DND-41 (cell line): ENCODE measurements around the gene WDFY4.

Experiments used
- ATAC-seq: fragments of 200-7000 bp; cut with Tn5 transposase; 3 replicates; pipeline ENCODE4 v1.9.1; 2021; ENCODE audit warnings: low read depth; ENCODE audit not compliant: insufficient read depth
- DNase-seq: peaks from one replicate; pipeline ENCODE4 v3.0.0-alpha.2; 2020
- H2AFZ ChIP-seq: 2 replicates; pipeline ENCODE4 v1.6.0; 2012; ENCODE audit warnings: low read depth, low read length
- H3K27ac ChIP-seq: 2 replicates; pipeline ENCODE4 v1.5.1; 2012; ENCODE audit warnings: low read length, inconsistent platforms
- H3K27me3 ChIP-seq: fragments of 200-600 bp; sonication (generic); 2 replicates; pipeline ENCODE4 v1.6.0; 2012; ENCODE audit warnings: low read length, mild to moderate bottlenecking, inconsistent platforms; ENCODE audit not compliant: insufficient read depth, poor library complexity
- H3K36me3 ChIP-seq: 2 replicates; pipeline ENCODE4 v1.5.1; 2012; ENCODE audit warnings: low read length, inconsistent platforms; ENCODE audit not compliant: insufficient read depth
- H3K4me1 ChIP-seq: 2 replicates; pipeline ENCODE4 v1.5.1; 2012; ENCODE audit warnings: mild to moderate bottlenecking, low read length; ENCODE audit not compliant: insufficient read depth
- H3K4me2 ChIP-seq: 2 replicates; pipeline ENCODE4 v1.6.0; 2012; ENCODE audit warnings: mild to moderate bottlenecking, moderate library complexity, low read length, inconsistent platforms; ENCODE audit not compliant: insufficient read depth
- H3K4me3 ChIP-seq, 2 experiments: fragments of 200-600 bp in 1 of 2; shearing (Covaris generic) in 1 of 2; 2 replicates each; pipeline ENCODE4 v1.5.1; 2012 to 2016; ENCODE audit warnings: inconsistent platforms in 2 of 2, low read length in 2 of 2, mild to moderate bottlenecking in 2 of 2, low read depth in 1 of 2, moderate library complexity in 1 of 2
- H3K79me2 ChIP-seq: 2 replicates; pipeline ENCODE4 v1.6.0; 2012; ENCODE audit warnings: low read length, inconsistent platforms; ENCODE audit not compliant: insufficient read depth
- H3K9ac ChIP-seq: 2 replicates; pipeline ENCODE4 v1.6.0; 2012; ENCODE audit warnings: low read depth, mild to moderate bottlenecking, inconsistent platforms, low read length, moderate library complexity
- H3K9me3 ChIP-seq: 2 replicates; pipeline ENCODE4 v1.5.1; 2012; ENCODE audit warnings: low read length, moderate library complexity, mild to moderate bottlenecking, inconsistent platforms; ENCODE audit not compliant: insufficient read depth, severe bottlenecking
- H4K20me1 ChIP-seq: 2 replicates; pipeline ENCODE4 v1.6.0; 2012; ENCODE audit warnings: low read length; ENCODE audit not compliant: insufficient read depth
- CTCF ChIP-seq: IDR thresholded peaks from 2 replicates; pipeline ENCODE4 v1.5.1; 2012; ENCODE audit warnings: borderline replicate concordance, low read length, moderate library complexity, mild to moderate bottlenecking; ENCODE audit not compliant: poor library complexity, severe bottlenecking; ENCODE audit errors: extremely low read depth
- EZH2 ChIP-seq: IDR thresholded peaks from 3 replicates; pipeline ENCODE4 v1.6.1; 2012; ENCODE audit warnings: borderline replicate concordance, low read depth, mild to moderate bottlenecking, moderate library complexity, low read length, inconsistent platforms; ENCODE audit not compliant: severe bottlenecking

The WDFY4 gene

GRCh38 chr10:48692748-48693147, 8.1 kb downstream of the WDFY4 start:
- Histone ChIP-seq H3K4me1 (no peaks in the 10 kb centered on the region), H3K79me2 (no peaks in the 10 kb centered on the region)
- TF ChIP-seq CTCF (no peak), EZH2 (no peak)

DNA sequence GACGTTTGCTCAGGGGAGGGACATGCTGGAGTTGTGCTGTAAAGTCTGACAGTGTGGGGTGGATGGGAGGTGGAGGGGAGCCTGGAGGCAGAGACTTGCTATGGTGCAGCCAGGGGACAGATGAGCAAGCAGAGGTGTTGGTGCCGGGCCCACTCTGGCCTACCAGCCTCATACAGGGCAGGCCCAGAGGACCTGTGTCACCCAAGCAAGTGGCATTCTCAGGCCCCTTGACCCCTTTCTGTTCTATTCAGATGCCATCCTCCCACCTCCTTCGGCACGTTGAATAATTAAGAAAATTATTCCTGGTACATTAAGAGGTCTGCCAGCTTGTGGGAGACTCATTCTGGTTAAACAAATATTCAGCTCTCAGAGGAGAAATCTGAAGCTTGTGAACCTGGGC, 8.5 kb downstream of the WDFY4 start:
- Histone ChIP-seq H3K4me1 (no peaks in the 10 kb centered on the region), H3K9me3 (no peaks in the 10 kb centered on the region), H3K79me2 (no peaks in the 10 kb centered on the region), H4K20me1 (no peaks in the 10 kb centered on the region), H3K36me3 (no peaks in the 10 kb centered on the region), H3K9ac (no peak overlapping the region), H3K4me3 (no peak overlapping the region), H3K27ac (no peak overlapping the region), H2AFZ (no peak overlapping the region), H3K4me2 (no peak overlapping the region), H3K27me3 (peaks cover 3% of the 10 kb centered on the region)
- no peak for ATAC-seq
- DNase-seq, result no peak
- TF ChIP-seq CTCF (no peak), EZH2 (no peak)

More at GRCh38 chr10:48692748-48693147, 8.1 kb downstream of the WDFY4 start:
- H3K9ac ChIP-seq, result no peak overlapping the region
- no peaks in the 10 kb centered on the region for H3K9me3 ChIP-seq
- H3K27me3 ChIP-seq, result peaks cover 3% of the 10 kb centered on the region
- no peaks in the 10 kb centered on the region for H3K36me3 ChIP-seq
- no peak overlapping the region for H3K27ac ChIP-seq
- H2AFZ ChIP-seq, result no peak overlapping the region
- no peak for ATAC-seq
- H4K20me1 ChIP-seq, result no peaks in the 10 kb centered on the region
- no peak for DNase-seq
- H3K4me2 ChIP-seq, result no peak overlapping the region
- H3K4me3 ChIP-seq, result no peak overlapping the region

- peaks cover 3% of the 10 kb centered on the region for H3K27me3 ChIP-seq
- H2AFZ ChIP-seq, result no peak overlapping the region
- no peak overlapping the region for H3K27ac ChIP-seq
- DNase-seq (no peak), ATAC-seq (no peak)
- TF ChIP-seq EZH2 (no peak), CTCF (no peak)
- H3K4me1 ChIP-seq, result no peaks in the 10 kb centered on the region
- no peak overlapping the region for H3K4me2 ChIP-seq
- no peaks in the 10 kb centered on the region for H4K20me1 ChIP-seq
- no peak overlapping the region for H3K9ac ChIP-seq
- no peaks in the 10 kb centered on the region for H3K9me3 ChIP-seq
- no peaks in the 10 kb centered on the region for H3K36me3 ChIP-seq
- no peak overlapping the region for H3K4me3 ChIP-seq
- no peaks in the 10 kb centered on the region for H3K79me2 ChIP-seq
Measured at GRCh38 chr10:48694371-48695030, 9.8 kb downstream of the WDFY4 start.
